NCI-H446 treated with DMSO at 0.1 percent for 48 hours (cell line): ENCODE data around the gene AGPAT1.
"Not testable (repeated sequence)": the region's sequence is repeated elsewhere in the genome, so short reads cannot be mapped to it uniquely, and the experiment has no call there.

ENCODE experiments used
- DNase-seq: peaks from one replicate; lab custom pipeline; 2025; lab: John Stamatoyannopoulos, UW

AGPAT1 gene

GRCh38 chr6:32186151-32186840 lies 10.4 kb upstream of the AGPAT1 start:
- DNase-seq: not testable (repeated sequence)

GRCh38 chr6:32185681-32186131 lies 9.8 kb upstream of the AGPAT1 start:
- DNase-seq: not testable (repeated sequence)

GRCh38 chr6:32184084-32184640 lies 8.3 kb upstream of the AGPAT1 start, which contains the start of gene AGER:
AGER (minus strand) TSS chr6:32184253; CDS start chr6:32184222, 31 bp downstream.
- no peak for DNase-seq

- no peak for DNase-seq
Observed at GRCh38 chr6:32183483-32184083, 7.7 kb upstream of the AGPAT1 start.

- DNase-seq: no peak
Observed at GRCh38 chr6:32183030-32183429, 7.1 kb upstream of the AGPAT1 start.

- no peak for DNase-seq
Observed at GRCh38 chr6:32182555-32182981, 6.7 kb upstream of the AGPAT1 start.

GRCh38 chr6:32181915-32182529 lies 6.1 kb upstream of the AGPAT1 start:
- DNase-seq: no peak

GRCh38 chr6:32181148-32181702 lies 5.3 kb upstream of the AGPAT1 start:
- DNase-seq: no peak

GRCh38 chr6:32179766-32180405 lies 4.0 kb upstream of the AGPAT1 start:
- DNase-seq: no peak

GRCh38 chr6:32178547-32179440 lies 2.9 kb upstream of the AGPAT1 start:
- no peak for DNase-seq

- peak; percentile 100 for DNase-seq
Observed at GRCh38 chr6:32177788-32178546, 2.1 kb upstream of the AGPAT1 start, which contains the start of gene RNF5. RNF5 (plus strand) TSS chr6:32178405; CDS start chr6:32178512, 107 bp downstream.

GRCh38 chr6:32177183-32177787 lies 1.4 kb upstream of the AGPAT1 start:
- DNase-seq: peak; percentile 82

- no peak for DNase-seq
Observed at GRCh38 chr6:32176476-32177182, 745 bp upstream of the AGPAT1 start.

- DNase-seq: no peak
Observed at GRCh38 chr6:32175322-32175710, 568 bp downstream of the AGPAT1 start.

GRCh38 chr6:32174416-32174815 lies 1.5 kb downstream of the AGPAT1 start:
- DNase-seq: no peak

GRCh38 chr6:32173051-32173727 lies 2.7 kb downstream of the AGPAT1 start:
- no peak for DNase-seq

- no peak for DNase-seq
Observed at GRCh38 chr6:32171234-32171633, 4.7 kb downstream of the AGPAT1 start.

GRCh38 chr6:32170294-32170693 lies 5.6 kb downstream of the AGPAT1 start:
- DNase-seq: no peak
